Fibroblast of villous mesenchyme (primary cell): ENCODE data around the gene STX8. TPM values are rescaled to one million over a fixed set of nuclear protein-coding genes. Genes with fewer than 3 reads are reported as not detected.
"Not testable (repeated sequence)": the region's sequence is repeated elsewhere in the genome, so short reads cannot be mapped to it uniquely, and the experiment has no call there.

ENCODE experiments used
- DNase-seq: peaks from one replicate; pipeline ENCODE4 v3.0.0-alpha.2; 2010; ENCODE audit warnings: low read depth
- H3K4me3 ChIP-seq: 2 replicates; pipeline ENCODE4 v1.5.1; 2011; ENCODE audit warnings: low read depth, mild to moderate bottlenecking, low read length
- CTCF ChIP-seq: IDR thresholded peaks from 2 replicates; pipeline ENCODE4 v1.5.1; 2012; ENCODE audit warnings: low read depth, mild to moderate bottlenecking, low read length; ENCODE audit not compliant: insufficient read depth
- total RNA-seq: library from RNA; depleted of rRNA; stranded (reverse); fragments of >200 nt; gene quantifications from 2 replicates; pipeline ENCODE4 v1.2.3, GENCODE V29; 2012

STX8 gene, protein sequence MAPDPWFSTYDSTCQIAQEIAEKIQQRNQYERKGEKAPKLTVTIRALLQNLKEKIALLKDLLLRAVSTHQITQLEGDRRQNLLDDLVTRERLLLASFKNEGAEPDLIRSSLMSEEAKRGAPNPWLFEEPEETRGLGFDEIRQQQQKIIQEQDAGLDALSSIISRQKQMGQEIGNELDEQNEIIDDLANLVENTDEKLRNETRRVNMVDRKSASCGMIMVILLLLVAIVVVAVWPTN
- total RNA-seq, result 91.1 and 114 TPM in 2 replicates

- peak; percentile 94 for DNase-seq
- peak within 1 kb of the TSS; percentile 89 for H3K4me3 ChIP-seq
- peak; percentile 12 for TF ChIP-seq CTCF
These were observed at the start of gene STX8 for GRCh38 chr17:9575381-9576101. Gene STX8, minus strand, starts transcription at chr17:9575820. Its CDS starts 12 bp downstream, at chr17:9575808.

DNA sequence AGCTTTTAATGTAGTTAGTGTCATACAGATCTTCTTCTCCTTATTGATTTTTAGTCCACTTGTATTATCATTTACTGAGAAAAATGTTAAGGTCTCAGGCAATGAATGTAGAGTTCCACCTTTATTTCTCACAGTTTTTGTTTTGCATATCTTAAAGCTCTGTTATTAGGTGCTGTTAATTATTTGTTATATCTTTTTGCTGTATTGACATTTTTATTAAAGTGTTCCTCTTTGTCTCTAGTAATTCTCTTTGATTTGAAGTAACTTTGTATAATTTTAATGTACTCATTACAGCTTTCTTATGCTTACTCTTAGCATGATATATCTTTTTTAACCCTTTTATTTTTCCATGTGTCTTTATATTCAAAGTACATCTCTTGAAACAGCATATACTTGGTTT lies 47.3 kb upstream of the STX8 start:
- no peak overlapping the region for H3K4me3 ChIP-seq
- DNase-seq, result no peak
- TF ChIP-seq CTCF, result no peak

- no peak overlapping the region for H3K4me3 ChIP-seq
- DNase-seq, result peak; percentile 59
- TF ChIP-seq CTCF, result no peak
These were observed 39.9 kb upstream of the STX8 start for GRCh38 chr17:9615486-9615885.

DNA sequence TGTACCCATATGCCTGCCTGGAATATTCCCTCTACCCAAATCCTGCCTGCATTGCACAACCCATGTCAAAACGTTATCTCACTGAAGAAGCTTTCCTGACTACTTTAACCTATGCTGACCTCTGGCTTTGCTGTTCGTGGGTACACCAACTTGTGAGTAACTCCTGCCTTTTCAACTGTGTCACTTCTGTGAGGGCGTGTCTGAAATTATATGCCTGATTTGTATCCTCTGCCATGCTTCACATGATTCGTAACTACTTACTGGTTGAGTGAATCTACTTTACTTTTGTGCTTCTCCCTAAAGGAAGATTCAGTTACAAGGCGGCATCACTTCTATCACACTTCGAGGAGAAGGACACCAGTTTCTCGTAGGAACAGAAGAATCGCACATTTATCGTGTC lies 36.4 kb upstream of the STX8 start:
- no peak for TF ChIP-seq CTCF
- no peak overlapping the region for H3K4me3 ChIP-seq
- no peak for DNase-seq

- DNase-seq, result no peak
- H3K4me3 ChIP-seq, result no peak overlapping the region
- no peak for TF ChIP-seq CTCF
These were observed 35.9 kb upstream of the STX8 start for GRCh38 chr17:9611557-9611956.

DNA sequence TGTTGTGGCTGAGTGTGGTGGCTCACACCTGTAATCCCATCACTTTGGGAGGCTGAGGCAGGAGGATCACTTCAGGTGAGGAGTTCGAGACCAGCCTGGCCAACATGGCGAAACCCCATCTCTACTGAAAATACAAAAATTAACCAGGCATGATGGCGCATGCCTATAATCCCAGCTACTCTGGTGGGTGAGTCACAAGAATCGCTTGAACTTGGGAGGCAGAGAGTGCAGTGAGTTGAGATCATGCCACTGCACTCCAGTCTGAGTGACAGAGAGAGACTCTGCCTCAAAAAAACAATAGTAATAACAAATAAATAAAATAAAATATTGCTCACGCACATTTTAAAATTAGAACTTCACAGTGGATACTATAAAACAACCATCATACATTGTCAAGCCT lies 31.4 kb upstream of the STX8 start:
- H3K4me3 ChIP-seq, result not testable (repeated sequence)

DNA sequence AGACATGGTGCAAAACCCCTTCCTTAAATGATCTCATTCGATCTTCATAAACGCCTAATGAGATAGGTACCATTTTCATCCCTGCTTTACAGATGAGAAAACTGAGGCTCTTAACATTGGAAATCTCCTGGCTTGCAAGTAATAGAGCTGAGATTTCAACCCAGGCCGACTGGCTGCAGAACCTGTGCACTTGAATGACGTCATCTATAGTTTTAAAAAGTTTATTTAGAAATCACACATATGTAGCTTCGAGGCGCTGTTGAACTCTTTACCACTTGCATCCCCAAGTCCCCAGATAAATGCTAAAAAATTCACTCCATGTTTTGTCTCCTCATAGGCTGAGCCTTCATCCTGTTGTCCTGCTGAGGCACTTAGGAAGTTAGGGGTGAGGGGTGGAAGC lies 30.8 kb upstream of the STX8 start:
- no peak for DNase-seq
- no peak for TF ChIP-seq CTCF
- no peak overlapping the region for H3K4me3 ChIP-seq

More for the DNA sequence above, 31.4 kb upstream of the STX8 start:
- DNase-seq, result not testable (repeated sequence)

GRCh38 chr17:9604583-9604982 lies 29.0 kb upstream of the STX8 start:
- not testable (repeated sequence) for H3K4me3 ChIP-seq, DNase-seq
